Ishikawa (cell line): ENCODE data around the gene RUNX1.

Experiments
- CREB1 ChIP-seq: IDR thresholded peaks from 2 replicates; pipeline ENCODE4 v1.6.1; 2012; ENCODE audit warnings: low read depth
- EP300 ChIP-seq: IDR thresholded peaks from 2 replicates; pipeline ENCODE4 v1.6.1; 2012; ENCODE audit warnings: borderline replicate concordance
- REST ChIP-seq: IDR thresholded peaks from 2 replicates; pipeline ENCODE4 v1.6.1; 2012; ENCODE audit warnings: low read depth, mild to moderate bottlenecking
- YY1 ChIP-seq: IDR thresholded peaks from 2 replicates; pipeline ENCODE4 v1.6.1; 2012; ENCODE audit warnings: low read depth
- TF ChIP-seq, protein P1 (sequence below): IDR thresholded peaks from 2 replicates; pipeline ENCODE4 v1.6.1; 2012

GRCh38 chr21:34801519-34802132, 247.5 kb downstream of the RUNX1 start:
- TF ChIP-seq REST (no peak), YY1 (no peak), EP300 (no peak), CREB1 (no peak)
- TF ChIP-seq, protein P1, sequence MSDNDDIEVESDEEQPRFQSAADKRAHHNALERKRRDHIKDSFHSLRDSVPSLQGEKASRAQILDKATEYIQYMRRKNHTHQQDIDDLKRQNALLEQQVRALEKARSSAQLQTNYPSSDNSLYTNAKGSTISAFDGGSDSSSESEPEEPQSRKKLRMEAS = no peak
